NCI-H69 (cell line): Measurements from ENCODE around the gene SLC29A3.

ENCODE experiments used
- DNase-seq: peaks from one replicate; lab custom pipeline; 2025; lab: John Stamatoyannopoulos, UW

SLC29A3 gene

DNA sequence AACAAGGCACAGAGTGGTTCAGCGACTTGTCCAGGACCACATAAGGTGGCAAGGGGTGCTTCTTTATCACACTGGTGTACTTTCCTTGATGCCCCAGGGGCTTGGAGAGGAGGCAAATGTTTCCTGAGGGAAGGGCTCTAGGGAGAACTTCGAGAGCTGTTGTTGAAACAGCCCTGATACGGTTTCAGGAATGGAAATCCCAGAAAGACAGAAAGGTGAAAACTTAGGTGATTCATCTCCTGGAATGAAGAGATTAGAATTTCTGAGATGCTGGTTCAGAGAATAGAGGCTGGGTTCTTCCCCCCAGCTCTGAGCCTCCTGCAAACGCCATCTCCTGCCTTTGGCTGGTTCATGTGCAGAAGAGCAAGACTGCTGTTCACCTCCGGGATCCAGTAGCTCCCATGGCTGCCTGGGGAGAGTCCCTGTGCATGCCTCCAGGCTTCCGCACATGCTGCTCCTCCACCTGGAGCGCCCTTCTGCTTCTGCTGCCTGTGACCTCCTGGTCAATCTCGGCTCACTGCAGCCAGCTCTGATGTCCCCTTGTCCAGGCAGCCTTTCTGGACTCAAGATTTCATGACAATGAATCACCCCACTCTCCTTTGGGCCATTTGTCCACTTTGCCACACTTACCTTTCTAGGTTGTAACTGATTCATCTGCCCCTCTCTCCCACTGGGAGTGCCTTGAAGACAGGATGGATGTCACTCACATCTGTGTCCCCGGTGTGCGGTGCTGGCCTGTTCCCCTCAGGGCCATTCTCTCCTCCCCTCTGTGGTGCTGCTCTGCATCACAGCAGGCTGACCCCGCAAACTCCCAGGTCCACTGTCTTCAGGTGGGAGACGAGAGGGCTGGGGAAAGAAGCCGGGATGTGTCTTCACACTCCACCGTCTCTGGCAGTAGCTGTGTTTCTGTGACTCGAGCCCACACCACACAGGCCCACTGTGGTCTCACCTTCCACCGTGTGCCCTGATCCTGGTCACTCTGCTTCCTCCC, 74.0 kb downstream of the SLC29A3 start:
- DNase-seq, result no peak

DNA sequence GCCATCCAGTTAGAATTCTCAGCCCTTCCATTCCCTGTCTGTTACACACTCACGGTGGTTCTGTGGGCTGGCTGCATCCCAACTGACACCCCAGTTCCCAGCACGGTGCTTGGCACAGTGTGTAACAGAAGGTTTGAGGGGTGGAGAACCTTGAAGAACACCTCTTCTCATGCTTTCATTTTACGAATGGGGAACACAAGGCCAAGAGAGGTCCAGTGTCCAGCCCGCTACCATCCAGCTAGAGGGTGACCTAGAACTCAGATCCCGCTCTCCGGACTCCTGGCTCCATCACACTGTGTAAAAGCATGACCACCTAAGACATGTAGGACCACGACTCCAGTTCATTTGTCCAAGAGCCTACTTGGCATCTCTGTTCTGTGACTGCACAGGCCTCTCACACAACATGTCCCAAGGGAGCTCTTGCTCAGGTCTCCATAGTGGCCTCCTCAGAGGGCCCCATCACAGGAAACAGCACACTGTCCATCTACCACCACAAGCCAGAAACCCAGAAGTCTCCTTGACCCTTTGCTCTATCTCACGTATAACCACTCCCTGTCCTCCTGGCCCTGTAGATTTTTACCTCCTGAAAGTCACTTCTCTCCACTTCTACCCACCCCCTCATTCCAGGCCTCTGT, 74.9 kb downstream of the SLC29A3 start:
- DNase-seq, result no peak

DNA sequence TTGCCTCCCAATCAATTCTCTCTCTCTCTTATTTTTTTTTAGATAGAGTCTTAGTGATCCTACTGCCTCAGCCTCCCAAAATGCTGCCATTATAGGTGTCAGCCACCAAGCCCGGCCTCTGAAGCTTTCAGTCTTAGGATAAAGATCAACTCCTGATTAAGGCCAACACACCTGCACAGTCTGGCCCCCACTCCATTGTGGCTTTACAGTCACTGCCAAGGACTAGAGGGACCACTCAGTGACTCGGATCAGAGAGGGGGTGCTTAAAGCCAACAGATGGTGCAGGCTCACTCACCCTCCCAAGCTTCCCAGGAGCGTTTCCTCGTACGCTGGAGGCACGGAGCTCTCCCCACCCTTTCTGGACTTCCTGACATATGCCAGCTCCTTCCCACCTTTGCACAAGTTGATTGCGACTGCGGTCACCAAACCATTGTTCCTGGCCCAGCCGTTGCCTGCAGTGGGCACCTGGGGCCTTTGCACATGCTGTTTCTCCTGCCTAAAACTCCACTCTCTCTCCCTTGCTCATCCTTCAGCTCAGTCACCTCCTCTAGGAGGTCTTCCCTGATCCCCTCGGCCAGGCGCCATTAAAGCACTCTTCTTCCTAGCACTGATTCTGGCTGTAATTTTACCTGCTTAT, 76.0 kb downstream of the SLC29A3 start:
- no peak for DNase-seq

DNA sequence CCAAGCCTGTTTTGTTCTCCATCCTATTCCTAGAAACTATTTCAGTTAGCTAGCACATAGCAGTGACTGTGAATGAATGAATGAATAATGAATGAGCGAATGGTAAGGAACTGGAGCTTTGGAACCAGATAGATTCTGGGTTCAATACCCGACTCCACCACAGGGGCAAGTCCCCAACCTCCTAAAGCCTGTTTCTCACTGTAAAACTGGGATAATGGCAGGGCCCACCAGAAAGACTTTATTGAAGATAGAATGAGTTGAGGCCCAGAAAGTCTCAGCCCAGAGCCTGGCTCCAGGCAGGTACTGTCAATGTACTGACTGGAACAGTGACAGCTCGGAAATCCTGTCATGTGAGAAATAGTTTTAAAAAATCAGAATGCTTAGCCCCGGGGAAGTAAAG, 76.6 kb downstream of the SLC29A3 start:
- DNase-seq, result no peak

DNA sequence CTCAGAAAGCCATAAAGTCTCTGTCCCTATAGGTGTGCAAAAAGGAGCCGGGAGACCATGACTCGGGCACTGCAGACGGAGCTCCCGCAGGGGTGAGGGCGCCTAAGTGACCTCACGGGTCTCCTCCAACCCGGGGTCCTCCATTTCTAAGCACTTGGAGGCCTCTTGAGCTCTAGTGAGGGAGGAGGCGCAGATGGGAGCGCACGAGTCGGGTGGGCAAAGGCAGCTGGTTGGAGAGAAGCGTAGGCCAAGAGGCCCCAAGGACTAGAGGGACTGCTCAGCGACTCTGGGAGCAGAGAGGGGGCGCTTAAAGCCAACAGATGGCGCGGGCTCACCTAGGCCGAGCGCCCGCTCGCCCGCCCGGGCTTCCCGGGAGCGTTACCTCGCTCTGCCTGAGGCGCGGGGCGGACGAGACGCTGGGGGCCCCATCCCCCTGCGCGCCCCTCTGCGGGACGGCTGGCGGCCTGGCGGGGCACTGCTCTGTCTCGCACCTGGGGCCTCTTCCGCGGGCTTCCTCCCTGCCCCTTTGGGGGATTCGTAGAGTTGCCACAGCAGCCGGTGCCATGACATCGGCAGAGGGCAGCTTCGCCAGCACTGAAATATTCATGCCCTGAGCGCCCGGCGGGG, 77.1 kb downstream of the SLC29A3 start:
- DNase-seq, result peak; percentile 89

DNA sequence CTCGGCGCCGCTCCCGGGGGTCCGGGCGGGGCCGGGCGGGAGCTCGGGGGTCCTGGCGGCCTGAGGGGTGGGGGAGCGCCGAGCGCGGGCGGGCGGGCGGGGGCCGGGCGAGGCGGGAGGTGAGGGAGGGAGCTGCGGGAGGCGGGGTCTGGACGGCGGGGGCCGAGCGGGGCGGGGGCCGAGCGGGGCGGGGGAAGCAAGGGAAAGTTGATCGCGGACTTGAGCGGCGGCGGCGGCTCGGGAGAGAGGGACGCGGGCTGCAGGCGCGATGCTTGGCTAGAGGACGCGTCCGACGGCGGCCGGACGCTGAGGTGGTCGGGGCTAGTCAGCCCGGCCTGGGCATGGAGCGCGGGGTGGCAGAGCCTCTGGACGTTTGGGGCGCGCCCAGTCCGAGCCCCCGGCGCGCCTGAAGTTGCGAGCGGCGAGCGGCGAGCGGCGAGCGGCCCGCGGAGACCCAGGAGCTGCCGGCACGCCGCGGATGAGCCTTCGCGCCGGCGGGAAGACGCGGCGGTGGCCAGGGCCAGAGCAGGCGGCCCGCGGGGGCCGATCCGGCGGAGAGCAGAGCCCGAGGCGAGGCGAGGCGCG, 77.7 kb downstream of the SLC29A3 start, which contains the start of gene CDH23:
Gene CDH23, plus strand, starts transcription at position 210 of the 585 bp plus-strand sequence. CDS start 42,912 bp downstream, outside the sequence.
- peak; percentile 81 for DNase-seq

DNA sequence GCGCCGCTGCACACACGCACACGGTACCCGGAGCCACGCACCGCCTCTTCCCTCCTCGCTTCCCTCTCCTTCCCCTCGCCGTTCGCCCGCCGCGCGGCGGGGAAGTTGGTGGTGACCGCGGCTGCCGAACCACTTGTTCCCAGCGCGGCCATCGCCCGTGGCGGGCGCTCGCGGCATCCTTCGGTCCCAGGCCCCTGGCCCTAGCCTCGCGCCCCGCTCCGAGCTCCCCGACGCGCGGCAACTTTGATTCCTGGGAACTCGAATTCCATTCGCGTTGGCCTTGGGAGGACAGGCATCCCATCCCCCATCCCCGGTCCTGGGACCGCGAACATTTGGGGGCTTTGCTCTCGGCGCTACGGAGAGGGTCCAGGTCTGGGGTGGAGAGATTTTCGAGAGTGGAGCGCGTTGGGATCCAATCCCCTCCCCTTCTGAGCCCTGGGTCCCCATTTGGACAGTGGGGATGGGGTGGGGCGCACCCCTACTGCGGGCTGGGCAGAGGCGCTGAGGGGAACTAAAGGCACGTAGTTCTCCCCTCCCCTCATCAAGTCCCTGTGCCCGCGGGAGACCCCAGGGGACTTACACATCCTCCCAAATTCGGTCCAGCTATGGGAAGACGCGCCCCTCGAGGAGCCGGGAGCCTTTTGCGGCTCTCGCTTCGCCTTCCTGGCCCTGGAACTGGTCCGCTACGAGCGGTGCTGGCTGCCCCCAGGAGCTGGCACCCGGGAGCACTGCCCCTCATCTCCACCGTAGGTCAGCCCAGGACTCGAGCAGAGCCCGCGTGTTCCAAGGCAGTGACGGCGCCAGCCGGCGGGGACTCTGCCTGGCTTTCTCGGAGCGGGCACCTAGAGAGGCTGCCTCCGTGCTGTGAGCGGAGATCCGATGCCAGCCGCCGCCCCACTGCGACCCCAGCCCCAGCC, 78.5 kb downstream of the SLC29A3 start:
- peak; percentile 63 for DNase-seq

DNA sequence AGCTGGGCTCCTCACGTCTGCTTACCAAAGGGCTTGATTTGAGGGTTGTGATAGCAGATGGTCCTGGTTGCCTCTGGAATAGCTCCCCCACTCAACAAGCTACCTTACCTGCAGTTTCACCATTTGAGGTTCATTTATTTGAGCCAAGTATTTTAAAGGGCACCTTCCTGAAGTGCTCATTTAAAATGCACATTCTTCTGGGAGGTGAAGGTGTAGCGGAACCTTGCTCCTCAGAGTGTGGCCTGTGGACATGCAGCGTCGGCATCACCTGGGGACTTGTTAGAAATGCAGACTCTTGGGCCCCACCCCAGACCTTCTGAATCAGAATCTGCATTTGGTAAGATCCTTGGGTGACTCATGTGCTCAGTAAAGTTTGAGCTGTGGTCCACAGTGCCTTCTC, 79.9 kb downstream of the SLC29A3 start:
- no peak for DNase-seq

DNA sequence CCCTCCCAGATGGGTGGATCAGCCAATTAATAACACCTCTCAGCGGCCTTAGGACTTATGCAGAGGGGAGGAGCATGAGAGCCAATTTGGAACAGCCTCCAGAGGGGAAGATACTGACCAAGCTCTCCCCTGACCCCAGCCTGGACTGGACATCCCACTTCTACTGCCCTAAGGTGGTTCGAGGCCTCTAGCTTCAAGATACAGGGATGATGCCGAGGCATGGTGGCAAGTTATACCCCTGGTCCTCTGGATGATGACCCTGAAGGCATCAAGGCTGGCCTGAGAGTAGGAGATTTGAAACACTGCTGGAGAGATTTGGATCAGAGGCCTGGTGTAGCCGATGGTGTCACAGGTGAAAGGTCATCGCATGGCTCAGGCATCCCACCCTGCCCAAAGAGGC, 80.9 kb downstream of the SLC29A3 start:
- no peak for DNase-seq

DNA sequence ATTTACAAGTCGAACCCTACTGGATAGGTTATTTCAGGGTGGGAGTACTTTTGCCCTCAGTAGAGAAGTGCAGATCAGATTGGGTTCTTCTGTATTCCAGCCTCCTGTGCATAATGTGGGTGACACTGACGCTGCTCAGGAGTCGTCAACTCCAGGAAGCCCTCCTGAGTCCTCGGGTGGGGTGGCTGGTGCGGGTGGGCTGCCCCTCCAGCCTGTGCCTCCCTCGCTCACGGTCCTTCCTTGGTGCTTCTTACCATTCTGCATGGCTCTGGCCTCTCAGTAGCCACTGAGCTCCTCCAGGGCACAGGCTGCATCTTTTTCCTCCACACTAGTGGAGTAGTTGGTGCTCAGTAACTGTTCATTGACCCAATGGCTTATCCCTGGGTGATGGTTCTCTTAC, 82.0 kb downstream of the SLC29A3 start:
- no peak for DNase-seq

DNA sequence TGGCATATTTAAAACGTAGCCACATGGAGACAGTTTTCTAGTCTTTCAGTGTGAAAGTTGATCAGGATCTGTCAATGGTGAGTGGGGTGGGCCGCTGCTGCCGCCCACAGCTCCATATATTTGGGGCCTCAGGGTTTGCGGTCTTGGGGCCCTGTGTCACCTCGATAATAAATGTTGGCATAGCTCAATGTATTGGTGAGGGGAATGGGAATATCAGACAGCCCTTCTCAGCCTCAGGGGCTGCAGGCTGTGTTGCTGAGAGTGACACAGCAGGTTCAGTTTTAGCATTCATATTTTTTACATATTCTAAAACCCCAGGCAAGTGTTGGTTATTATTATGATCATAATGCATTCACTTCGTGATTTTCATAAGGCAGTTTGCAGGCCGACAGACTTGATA, 82.9 kb downstream of the SLC29A3 start:
- no peak for DNase-seq

DNA sequence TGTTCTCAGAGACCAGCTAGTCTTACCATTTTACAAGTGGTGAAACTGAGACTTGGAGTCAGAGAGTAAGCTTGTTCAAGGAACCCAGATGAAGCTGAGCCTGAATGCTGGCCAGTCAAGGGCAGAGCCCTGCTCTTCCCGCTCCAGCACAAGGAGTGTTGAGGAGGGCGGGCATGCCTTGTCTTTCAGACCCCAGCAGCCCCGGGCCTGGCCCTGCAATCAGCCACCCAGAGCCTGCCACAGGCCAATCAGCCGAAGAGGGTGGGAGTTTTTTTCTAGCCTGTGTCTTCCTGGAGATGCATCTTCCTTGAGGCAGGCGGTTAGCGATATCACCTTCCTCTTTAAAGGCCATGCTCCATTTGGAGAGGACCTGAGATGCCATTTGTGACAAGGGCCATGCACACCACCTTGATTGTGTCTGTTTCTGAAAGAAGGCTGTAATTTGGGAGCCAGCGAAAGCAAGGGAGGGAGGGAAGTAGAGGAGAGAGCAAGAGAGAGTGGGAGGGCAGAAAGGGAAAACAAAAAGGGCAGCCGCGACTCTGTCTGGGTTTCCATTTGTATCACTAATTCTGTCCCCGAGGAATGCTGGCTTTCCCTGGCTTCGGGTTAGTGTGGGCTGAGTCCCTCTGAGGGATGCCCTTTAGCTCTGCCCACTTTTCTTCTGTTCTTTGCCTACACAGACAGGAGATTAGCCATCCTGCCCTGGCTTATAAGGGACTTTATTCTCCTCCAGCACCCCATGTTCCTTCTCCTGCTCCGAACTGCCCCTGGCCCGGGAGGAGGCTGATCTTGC, 85.6 kb downstream of the SLC29A3 start:
- DNase-seq, result peak; percentile 22

DNA sequence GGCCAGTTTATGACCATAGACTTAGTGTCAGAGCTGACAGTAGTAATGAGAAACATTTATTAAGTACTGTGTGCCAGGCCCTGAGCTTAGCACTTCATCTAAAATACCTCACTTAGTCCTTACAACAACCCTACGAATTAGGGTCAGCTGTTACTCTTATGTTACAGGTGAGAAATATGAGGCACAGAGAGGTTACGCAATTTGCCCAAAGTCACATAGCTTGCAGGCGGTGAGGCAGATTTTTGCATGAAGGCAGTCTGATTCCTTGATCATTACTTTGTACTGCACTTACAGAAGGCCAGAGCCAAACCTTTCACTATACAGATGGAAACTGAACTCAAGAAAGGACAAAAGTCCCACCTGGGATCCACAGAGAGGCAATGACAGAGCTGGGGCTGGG, 87.8 kb downstream of the SLC29A3 start:
- DNase-seq, result no peak

DNA sequence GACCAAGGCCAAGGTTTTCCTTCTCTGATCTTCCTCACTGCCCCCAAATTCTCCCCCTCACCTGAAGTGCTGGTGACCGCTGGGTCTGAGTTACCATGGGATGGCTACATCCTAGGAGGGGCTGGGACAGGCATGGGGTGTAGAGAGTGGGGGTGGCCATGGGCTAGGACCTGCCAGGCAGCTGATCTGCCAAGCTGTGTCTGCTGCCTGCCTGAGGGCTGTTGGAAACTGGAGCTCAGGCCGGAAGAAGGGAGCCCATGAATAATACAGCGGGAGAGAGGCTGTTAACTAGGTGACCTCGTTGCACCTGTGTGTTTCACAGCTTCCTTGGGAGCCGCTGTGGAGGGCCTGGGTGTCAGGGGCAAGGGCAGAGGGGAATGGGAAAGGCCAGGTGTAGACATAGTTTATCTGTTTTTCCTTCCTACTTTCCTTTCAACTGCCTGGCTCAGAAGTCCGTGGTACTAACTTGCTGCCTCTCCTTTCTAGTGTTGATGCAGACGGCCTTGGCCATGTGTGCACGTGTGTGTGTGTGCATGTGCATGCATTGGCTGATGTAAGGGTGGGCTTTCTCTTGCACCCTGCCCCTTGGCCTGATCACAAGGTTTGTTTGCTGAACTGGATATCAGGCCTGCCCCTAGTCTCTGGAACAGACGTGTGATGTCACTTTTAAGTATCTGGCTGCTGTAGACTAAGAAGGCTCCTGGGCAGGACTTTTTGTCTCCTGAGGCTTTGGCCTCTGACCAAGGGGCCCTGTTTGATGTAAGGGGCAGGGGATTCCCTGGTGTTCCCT, 89.6 kb downstream of the SLC29A3 start:
- DNase-seq, result no peak

DNA sequence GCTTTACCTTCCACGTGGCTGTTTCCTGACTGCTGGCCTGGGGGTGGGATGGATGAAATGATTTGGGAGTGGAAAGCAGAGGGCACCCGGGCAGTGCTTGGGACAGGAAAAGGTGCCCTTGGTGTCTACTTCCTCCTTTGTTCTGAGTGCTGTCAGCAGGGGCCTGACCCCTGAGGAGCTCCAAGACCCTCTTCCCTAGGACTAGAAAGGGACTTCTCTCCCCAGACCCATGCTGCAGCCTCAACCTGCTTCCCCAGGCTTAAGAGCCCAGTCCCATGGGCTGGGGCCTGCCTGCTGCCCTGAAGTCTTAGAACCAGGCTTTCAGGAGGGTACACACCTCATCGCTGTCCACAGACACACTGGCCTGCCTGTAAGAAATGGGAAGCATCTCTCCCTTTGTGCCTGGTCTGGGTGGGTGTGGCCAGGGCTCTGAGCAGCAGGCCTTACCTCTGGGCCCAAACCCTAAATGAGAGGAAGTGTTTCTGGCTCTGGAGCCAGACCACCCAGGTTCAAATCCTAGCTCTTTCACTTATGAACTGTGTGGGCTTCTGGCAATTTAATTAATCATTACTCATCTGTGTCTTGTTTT, 90.6 kb downstream of the SLC29A3 start:
- DNase-seq, result no peak
